ENCODE results near the gene NDUFS7.
A peak's percentile ranks its signal among the peaks of the same experiment; 100 is the strongest.

NDUFS7 gene

DNA sequence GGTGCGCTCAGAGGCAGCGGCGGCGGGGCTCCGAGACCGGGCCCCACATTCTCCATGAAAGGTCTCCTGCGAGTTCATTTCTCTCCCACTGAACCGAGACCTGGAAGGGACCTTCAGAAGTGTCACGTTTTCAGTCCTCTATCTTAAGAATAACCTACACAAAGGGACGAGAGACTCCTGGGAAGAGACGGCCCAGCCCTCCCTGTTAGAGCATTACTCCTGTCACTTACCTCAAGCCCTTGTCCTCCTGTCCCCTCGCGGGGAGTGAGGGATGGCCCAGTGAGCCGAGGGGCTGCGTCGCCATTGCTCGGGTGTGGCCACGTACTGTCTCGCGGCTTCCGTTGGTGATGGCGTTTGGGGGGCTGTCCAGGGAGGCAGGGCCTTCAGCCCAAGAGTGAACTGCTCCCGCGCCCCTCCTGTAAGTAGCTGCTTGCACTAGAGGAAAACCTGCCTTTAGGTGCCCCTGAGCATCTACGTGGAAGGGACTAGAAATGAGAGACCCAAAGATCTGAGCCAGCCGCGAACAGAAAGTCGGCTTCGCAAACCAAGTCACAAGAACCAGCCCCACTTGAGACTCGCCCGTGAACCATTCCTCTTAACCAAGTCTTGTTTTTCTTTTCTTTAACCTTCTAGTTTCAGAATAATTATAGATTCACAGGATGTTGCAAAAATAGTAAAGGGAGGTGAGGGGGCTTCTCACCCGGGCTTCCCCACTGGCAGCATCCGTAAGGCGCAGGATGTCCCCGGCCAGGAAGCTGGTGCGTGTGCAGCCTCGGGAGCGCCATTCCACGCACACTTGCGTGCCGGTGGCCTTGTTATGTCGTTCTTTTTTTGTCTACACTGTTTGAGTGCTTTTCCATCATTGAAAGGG is 21.1 kb upstream of the NDUFS7 start:
- no peak for DNase-seq
- in situ Hi-C loops (cut with HindIII; ENCODE audit: low pct_ligation_motif_present, low pct_unique_long_range_greater_than_20kb, low sequenced_read_pairs), result no loop called here

DNA sequence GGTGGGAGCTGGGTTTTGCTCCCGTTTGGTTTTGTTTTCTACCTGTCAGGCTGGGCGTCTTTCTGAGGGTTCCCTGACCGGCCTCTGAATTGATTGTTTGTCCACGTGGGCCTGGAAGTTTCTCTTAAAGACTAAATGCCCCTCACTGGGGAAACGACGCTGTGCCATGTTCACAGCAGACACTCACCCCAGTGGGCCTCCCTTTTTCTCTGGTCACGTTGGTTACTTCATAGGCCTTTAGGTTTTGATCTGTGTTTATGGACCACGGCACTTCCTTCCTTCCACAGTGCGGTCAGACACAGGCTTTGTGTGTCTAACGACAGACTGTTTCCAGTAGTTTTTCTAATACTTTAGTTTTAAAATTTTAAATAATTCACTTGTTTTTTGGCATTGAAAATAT is 20.1 kb upstream of the NDUFS7 start:
- DNase-seq, result no peak
- in situ Hi-C loops (cut with HindIII; ENCODE audit: low pct_ligation_motif_present, low pct_unique_long_range_greater_than_20kb, low sequenced_read_pairs), result no loop called here

DNA sequence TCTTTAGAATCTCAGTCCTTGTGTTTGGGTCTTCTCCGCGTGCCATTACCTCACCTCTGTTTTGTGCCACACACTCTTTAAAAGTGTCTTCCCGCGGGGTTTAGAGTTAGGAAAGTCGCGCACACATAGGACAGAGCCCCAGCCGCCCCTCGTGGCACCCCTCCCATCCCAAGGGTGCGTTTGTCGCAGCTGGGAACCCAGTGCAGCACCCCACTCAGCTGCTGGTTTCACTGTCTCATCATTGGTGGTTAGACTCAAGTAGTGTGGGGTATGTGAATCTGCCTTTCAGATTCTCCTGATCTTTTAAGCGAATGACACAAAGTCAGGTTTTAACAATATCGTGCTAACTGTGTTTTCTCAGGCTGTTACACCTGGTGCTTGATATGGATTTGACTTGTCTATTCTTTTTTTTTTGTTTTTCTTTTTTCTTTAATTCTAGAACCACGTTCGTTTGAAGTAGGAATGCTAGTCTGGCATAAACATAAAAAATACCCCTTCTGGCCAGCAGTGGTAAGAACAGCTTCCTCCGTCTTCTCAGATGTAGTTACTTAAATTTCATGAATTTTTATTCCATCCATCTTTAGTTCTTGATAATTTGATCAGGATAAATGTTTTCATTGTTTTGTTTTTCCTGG is 19.5 kb upstream of the NDUFS7 start:
- no peak for DNase-seq
- in situ Hi-C loops (cut with HindIII; ENCODE audit: low pct_ligation_motif_present, low pct_unique_long_range_greater_than_20kb, low sequenced_read_pairs), result no loop called here

DNA sequence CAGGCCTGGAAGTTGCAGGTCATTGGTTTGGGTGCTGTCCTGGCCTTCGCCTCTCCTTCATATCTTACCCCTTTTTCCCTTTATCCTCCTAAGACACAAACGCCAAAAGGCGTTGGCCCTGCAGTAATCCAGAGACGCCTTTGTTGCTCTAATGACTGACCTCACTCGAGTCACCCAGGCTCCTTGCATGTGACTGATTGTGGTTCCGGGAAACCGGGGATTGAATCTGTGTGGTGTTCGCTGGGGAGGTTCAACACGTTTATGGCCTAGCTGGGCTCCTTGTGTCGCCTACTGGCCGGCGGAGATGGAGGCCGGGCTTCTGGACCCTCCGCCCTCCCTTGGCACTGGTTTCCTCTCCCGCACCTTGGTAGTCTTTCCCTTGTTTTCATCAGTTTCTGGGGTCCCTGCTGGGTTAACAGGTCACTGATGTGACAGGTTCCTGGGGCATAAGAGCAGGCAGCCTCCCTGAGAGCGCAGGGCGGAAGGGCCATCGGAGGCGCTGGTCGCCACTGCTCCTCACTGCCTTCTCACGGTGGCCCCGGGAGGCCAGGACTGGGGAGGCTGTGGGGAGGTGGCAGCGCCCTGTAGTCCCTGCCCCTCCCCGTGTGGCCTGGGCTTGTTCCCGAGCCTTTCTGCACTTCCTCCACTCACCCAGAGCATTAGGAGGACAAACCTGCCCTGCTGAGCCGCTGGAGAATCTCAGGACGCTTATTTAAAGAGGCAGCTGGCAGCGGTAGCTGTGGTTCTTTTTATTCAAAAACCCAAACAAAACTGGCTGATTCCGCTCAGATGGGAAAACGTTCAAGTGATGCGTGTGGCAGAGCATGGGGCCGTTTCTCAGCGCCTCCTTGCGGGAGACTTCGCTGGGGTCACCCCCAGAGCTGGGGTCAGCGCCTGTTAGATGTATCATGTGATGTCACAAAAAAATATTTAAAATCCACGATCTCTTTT is 18.1 kb upstream of the NDUFS7 start:
- no peak for DNase-seq
- in situ Hi-C loops (cut with HindIII; ENCODE audit: low pct_ligation_motif_present, low pct_unique_long_range_greater_than_20kb, low sequenced_read_pairs), result no loop called here

DNA sequence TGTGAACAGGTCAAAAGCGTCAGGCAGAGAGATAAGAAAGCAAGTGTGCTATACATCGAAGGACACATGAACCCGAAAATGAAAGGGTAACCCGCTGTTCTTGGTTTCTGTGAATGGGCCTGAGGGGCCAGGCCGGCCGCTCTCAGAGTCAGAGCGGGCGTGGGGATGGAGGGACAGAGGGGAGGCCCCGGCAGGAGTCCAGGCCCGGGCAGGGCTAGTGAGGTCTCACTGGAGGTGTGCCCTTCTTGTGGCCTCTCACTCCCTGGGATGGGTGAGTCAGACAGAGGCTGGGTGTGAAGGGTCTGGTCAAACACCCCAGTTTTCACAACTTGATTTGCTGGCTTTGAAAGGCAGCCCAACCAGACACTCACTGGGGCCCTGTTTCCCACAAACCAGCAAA is 17.4 kb upstream of the NDUFS7 start:
- no peak for DNase-seq
- in situ Hi-C loops (cut with HindIII; ENCODE audit: low pct_ligation_motif_present, low pct_unique_long_range_greater_than_20kb, low sequenced_read_pairs), result no loop called here

DNA sequence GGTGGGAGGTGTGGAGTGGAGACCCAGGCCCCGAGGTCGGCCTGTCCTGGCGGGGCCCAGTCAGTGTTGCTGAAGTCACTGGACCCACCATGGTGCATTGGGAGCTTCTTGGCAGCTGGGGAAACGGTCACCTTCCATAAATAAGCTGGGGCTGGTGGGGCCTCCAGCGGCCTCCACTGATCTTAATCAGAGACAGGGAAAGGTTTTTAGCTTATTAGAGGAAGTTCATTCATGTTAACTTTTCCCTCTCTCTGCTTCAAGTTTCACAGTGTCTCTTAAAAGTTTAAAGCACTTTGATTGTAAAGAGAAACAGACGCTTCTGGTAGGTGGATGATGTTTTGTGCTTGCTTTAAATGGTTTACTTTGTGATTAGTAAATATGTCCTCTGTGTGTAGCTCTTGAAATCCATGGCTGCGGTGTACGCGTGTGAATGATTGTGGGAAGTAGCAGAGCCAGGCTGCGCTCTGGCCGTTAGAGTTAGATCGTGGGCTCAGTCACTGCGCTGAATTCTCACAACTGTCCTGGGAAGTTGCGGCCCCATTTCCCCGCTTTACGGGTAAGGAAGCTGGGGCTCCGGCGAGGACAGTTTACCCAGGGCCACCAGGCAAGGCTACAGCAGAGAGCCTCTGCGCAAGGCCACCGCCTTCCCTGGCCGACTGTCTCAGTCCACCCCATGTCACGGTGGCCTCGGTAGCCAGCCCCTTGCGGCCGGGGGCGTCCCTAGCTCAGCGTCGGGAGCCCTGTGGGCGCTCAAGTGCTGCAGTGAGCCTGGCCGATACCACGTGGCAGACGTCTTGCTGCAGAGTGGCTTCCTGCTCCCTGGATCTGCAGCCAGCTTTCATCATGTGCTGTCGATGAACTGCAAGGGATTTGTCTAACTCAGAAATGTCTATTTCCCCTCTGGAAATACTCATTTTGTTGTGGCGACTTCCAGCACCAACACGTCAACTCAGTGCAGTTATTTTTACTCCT is 16.5 kb upstream of the NDUFS7 start:
- DNase-seq, result no peak
- in situ Hi-C loops (cut with HindIII; ENCODE audit: low pct_ligation_motif_present, low pct_unique_long_range_greater_than_20kb, low sequenced_read_pairs), result no loop called here

DNA sequence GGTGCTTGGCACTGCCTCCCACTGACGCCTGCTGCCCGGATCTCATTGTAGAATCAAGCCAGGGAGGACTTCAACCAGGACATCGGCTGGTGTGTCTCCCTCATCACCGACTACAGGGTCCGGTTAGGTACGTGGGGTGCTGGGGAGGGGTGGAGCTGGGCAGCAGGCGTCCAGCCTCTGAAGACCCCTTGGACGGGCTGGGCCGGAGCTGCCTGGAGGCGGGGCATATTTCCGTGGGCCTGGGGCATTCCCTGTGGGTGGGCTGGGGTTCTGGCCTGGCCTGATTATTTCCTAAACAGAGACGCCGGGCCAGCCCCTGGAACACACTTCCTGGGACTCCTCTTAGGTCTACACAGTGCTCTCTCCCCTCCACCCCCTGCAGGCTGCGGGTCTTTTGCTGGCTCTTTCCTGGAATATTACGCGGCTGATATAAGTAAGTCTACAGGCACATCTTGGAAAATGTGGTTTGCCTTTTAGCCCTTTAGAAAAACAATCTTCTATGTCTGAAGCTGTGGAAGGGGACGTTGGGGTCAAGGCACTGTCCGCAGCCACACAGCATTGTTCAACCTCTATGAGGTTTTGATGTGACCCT is 14.4 kb upstream of the NDUFS7 start:
- in situ Hi-C loops (cut with HindIII; ENCODE audit: low pct_ligation_motif_present, low pct_unique_long_range_greater_than_20kb, low sequenced_read_pairs), result no loop called here
- DNase-seq, result no peak

DNA sequence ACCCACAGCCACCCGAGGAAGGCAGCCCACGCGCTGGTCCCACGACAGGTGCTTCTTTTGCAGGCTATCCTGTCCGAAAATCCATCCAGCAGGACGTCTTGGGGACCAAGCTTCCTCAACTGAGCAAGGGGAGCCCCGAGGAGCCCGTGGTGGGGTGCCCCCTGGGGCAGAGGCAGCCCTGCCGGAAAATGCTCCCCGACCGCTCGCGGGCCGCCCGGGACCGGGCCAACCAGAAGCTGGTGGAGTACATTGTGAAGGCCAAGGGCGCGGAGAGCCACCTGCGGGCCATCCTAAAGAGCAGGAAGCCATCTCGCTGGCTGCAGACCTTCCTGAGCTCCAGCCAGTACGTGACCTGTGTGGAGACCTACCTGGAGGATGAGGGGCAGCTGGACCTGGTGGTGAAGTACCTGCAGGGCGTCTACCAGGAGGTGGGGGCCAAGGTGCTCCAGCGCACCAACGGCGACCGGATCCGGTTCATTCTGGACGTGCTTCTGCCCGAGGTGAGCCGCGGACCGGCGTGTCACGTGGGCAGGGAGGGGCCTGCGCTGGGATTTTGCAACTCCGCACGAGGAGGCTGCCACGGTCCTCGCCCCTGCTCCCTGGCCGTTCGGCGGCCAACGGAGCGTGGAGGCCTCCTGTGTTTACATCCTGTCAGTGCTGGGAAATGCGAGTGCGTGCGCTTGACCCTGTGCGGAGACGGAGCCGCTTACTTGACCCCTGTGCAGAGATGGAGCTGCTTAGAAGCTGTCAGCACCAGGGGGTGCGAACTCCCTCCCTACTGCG is 12.9 kb upstream of the NDUFS7 start:
- peak; percentile 43 for DNase-seq
- in situ Hi-C loops (cut with HindIII; ENCODE audit: low pct_ligation_motif_present, low pct_unique_long_range_greater_than_20kb, low sequenced_read_pairs), result no loop called here

DNA sequence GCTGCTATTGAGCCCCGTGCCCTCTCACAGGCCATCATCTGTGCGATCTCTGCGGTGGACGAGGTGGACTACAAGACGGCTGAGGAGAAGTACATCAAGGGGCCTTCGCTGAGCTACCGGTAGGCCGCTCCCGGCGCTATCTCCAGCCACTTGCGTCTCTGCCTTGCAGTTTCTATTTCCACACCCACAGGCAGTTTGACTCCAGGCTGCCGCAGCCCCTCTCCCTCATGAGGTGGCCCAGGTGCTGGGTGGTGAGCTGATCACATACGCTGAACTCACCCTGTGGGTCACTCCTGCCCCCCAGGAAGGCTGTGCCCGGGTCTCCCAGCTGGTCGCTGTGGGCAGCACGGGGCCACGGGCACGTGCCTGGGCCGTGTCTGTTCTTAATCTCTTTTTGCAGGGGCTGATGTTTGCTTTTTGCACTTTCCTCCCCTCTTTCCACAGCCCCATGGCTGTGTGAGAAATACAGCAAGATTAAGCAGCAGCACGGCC is 10.6 kb upstream of the NDUFS7 start:
- no peak for DNase-seq
- in situ Hi-C loops (cut with HindIII; ENCODE audit: low pct_ligation_motif_present, low pct_unique_long_range_greater_than_20kb, low sequenced_read_pairs), result no loop called here

DNA sequence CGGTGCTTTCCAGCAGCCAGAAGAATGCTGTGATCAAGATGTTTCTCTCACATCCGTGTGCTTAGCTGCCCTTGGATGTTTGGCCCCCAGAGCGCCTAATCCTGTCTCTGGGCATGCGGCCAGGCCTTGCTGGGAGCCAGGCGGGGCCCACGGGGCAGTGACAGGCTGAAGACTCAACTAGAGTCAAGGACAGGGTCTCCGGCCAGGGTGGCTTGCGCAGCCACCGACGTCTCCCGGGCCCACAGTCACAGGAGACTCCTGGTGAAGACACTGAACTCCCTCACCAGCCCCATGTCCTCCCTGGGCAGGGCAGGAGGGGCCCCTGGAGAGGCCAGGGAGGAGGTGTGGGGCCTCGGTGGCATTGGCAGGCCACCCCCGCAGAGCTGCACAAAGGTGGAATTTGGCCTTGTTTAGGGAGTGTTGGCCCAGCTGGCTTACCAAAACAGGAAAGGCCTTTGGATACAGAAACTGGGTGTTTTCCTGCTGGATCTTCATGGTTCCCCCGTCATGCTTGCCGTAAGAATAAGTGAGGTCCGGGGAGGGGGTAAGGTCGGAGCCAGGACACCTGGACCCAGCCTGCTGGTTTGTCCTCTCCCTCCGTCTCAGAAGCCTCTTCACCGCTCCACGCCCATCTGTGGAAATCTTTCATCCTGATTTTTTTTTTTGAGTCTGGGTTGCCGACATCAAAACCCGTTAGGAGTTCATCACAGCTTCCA is 10.0 kb upstream of the NDUFS7 start:
- in situ Hi-C loops (cut with HindIII; ENCODE audit: low pct_ligation_motif_present, low pct_unique_long_range_greater_than_20kb, low sequenced_read_pairs), result no loop called here
- DNase-seq, result peak; percentile 66

DNA sequence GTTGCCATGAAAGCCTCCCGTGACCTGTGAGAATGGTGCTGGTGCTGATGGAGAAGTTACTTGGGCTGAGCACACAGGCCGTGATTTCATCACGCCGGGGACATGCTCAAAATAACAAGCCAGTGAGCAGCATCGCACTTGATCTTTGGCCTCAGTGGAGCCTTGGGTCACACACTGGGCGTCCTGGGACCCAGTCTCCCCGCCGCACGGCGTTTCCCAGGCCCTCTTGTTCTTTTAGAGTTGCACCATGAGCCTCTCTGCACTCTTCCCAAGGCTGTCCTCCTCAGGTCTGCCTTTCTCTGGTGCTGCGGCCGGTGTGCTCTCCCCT is 9.5 kb upstream of the NDUFS7 start:
- no peak for DNase-seq
- in situ Hi-C loops (cut with HindIII; ENCODE audit: low pct_ligation_motif_present, low pct_unique_long_range_greater_than_20kb, low sequenced_read_pairs), result no loop called here

DNA sequence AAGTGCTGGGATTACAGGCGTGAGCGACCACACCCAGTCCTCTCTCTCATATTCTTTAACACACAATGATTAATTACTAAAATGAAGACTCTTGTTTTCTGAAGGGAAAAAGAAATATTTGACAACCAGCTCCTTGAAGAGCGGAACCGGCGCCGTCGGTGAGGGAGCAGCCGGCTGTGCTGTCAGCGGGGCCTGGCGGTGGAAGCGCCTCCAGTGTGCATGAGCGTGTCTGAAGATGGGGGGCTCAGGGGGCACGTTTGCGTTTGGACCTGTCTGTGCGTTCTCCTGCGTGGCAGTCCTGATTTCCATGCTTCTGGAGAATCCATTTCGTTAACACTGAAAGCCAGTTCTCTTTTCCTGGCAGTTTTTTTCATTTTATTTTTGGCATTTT is 7.3 kb upstream of the NDUFS7 start:
- DNase-seq, result no peak
- in situ Hi-C loops (cut with HindIII; ENCODE audit: low pct_ligation_motif_present, low pct_unique_long_range_greater_than_20kb, low sequenced_read_pairs), result no loop called here

DNA sequence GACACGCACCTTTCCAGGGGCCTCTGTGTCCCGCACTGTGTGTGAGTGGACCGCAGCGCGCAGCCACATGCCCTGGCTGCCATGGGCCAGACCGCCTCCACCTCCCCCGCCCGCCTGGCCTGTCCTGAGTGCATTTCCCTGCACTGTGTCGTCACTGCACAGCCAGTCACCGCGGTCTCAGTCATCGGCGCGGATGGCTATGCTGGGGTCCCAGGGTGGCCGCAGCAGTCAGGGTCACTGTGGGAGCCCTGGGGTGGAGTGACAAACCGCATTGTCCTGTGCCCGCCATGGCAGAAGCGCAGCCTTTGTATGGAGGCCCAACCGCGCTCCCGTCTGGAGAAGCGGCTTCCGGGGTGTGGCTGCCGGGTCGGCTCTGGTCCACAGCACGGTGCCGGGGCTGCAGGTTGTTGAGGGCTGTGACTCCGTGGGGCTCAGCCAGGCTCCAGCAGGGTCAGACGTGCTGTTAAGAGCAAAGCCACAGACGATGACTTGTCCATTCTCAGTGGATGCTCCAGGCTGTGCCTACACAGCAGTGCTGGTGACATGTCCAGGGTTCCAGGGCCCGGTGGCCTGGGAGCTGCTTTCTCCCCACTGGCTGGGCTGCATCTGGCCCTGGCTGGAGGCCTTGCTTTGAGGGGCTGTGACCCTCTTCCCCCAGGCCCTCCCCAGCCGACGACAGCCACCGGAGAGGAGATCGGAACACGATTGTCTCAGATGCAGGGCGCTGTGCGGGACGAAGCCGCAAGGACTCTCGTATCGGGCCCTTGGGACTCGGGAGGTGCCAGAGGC is 6.3 kb upstream of the NDUFS7 start:
- in situ Hi-C loops (cut with HindIII; ENCODE audit: low pct_ligation_motif_present, low pct_unique_long_range_greater_than_20kb, low sequenced_read_pairs), result no loop called here
- DNase-seq, result no peak

DNA sequence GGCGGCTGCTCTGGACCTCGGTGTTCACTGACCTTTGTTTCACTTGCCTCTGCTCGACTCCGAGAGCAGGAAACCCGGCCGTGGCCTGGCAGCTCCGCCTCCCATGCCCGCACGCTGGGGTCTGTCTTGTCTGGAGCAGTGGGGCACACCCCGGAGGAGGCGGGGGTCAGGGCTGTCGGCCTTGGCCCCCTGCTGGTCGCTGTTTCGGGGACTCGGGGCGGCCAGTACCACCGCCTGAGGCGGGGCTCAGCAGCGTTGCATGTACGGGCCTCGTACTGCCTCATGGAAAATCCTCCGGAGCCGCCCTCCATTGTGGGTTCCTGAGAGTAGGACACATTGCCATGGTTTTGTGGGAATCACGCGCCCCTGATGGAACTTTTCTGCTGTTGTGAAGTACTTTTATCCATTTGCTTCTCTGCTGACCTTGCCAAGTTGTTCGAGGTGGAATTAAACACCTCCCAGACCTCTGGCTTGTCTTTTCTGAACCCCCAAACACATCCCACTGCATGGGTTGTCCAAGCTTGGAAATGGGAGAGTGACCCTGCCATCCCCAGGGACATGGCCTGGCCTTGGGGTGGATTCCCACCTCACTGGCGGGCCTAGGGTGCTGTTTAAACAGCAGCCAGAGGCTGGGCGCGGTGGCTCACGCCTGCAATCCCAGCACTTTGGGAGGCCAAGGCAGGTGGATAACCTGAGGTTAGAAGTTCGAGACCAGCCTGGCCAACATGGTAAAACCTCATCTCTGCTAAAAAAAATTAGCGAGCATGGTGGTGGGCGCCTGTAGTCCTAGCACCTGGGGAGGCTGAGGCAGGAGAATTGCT is 5.5 kb upstream of the NDUFS7 start:
- DNase-seq, result no peak
- in situ Hi-C loops (cut with HindIII; ENCODE audit: low pct_ligation_motif_present, low pct_unique_long_range_greater_than_20kb, low sequenced_read_pairs), result no loop called here

All from ACHN (cell line).